Measurements from ENCODE around the gene CAMK1D. TPM values are rescaled to one million over a fixed set of nuclear protein-coding genes. Genes with fewer than 3 reads are reported as not detected.
A peak's percentile ranks its signal among the peaks of the same experiment; 100 is the strongest.

CAMK1D gene
- total RNA-seq, 2 experiments from 2014 or later, result 16.7 to 17.8 TPM

GRCh38 chr10:12675186-12675585, 325.8 kb downstream of the CAMK1D start:
- DNase-seq, result no peak
- Mint-ChIP-seq H3K4me3 (no peak overlapping the region), H3K36me3 (ENCODE audit: low read depth) (peaks cover under 1% of the 10 kb centered on the region), H3K27me3 (no peaks in the 10 kb centered on the region), H3K4me1 (peaks cover 2% of the 10 kb centered on the region), H3K27ac (no peak overlapping the region), H3K9me3 (peaks cover 2% of the 10 kb centered on the region)
- ChIA-PET CTCF (no interaction called here), POLR2A (no interaction called here)

- POLR2A ChIA-PET, result no interaction called here
- no peaks in the 10 kb centered on the region for H3K36me3 Mint-ChIP-seq (ENCODE audit: low read depth)
These were observed 330.3 kb downstream of the CAMK1D start for GRCh38 chr10:12679636-12680035.

GRCh38 chr10:12681252-12681651, 331.9 kb downstream of the CAMK1D start:
- Mint-ChIP-seq H3K4me3 (no peak overlapping the region), H3K27ac (no peak overlapping the region), H3K4me1 (peaks cover 7% of the 10 kb centered on the region), H3K27me3 (no peaks in the 10 kb centered on the region), H3K9me3 (peaks cover 2% of the 10 kb centered on the region), H3K36me3 (ENCODE audit: low read depth) (no peaks in the 10 kb centered on the region)
- DNase-seq, result no peak
- ChIA-PET POLR2A (no interaction called here), CTCF (no interaction called here)

More at GRCh38 chr10:12679636-12680035, 330.3 kb downstream of the CAMK1D start:
- CTCF ChIA-PET, result no interaction called here
- no peak for DNase-seq
- Mint-ChIP-seq H3K4me3 (no peak overlapping the region), H3K4me1 (peaks cover 8% of the 10 kb centered on the region), H3K27me3 (no peaks in the 10 kb centered on the region), H3K27ac (no peak overlapping the region), H3K9me3 (peaks cover 2% of the 10 kb centered on the region)

- Mint-ChIP-seq H3K4me3 (no peak overlapping the region), H3K9me3 (peaks cover 2% of the 10 kb centered on the region), H3K36me3 (ENCODE audit: low read depth) (no peaks in the 10 kb centered on the region), H3K27ac (no peak overlapping the region), H3K4me1 (peaks cover 6% of the 10 kb centered on the region), H3K27me3 (no peaks in the 10 kb centered on the region)
- ChIA-PET POLR2A (no interaction called here), CTCF (no interaction called here)
- no peak for DNase-seq
These were observed 335.4 kb downstream of the CAMK1D start for GRCh38 chr10:12684784-12685183.

GRCh38 chr10:12685261-12686058, 336.1 kb downstream of the CAMK1D start:
- Mint-ChIP-seq H3K27ac (no peak overlapping the region), H3K4me3 (no peak overlapping the region), H3K27me3 (no peaks in the 10 kb centered on the region), H3K36me3 (ENCODE audit: low read depth) (no peaks in the 10 kb centered on the region), H3K4me1 (peaks cover 7% of the 10 kb centered on the region), H3K9me3 (peaks cover 2% of the 10 kb centered on the region)
- DNase-seq, result no peak
- POLR2A ChIA-PET, result no interaction called here
- CTCF ChIA-PET, result no interaction called here

- CTCF ChIA-PET, result no interaction called here
- no peak for DNase-seq
- Mint-ChIP-seq H3K27me3 (no peaks in the 10 kb centered on the region), H3K4me1 (peaks cover 6% of the 10 kb centered on the region), H3K36me3 (ENCODE audit: low read depth) (no peaks in the 10 kb centered on the region), H3K4me3 (no peak overlapping the region), H3K9me3 (peaks cover 2% of the 10 kb centered on the region), H3K27ac (no peak overlapping the region)
- POLR2A ChIA-PET, result no interaction called here
These were observed 338.6 kb downstream of the CAMK1D start for GRCh38 chr10:12687996-12688395.

- no peak overlapping the region for H3K27ac Mint-ChIP-seq
- ChIA-PET CTCF (no interaction called here), POLR2A (no interaction called here)
- peaks cover 6% of the 10 kb centered on the region for H3K4me1 Mint-ChIP-seq
- no peaks in the 10 kb centered on the region for H3K36me3 Mint-ChIP-seq (ENCODE audit: low read depth)
- no peak for DNase-seq
- no peaks in the 10 kb centered on the region for H3K27me3 Mint-ChIP-seq
- H3K9me3 Mint-ChIP-seq, result no peaks in the 10 kb centered on the region
- no peak overlapping the region for H3K4me3 Mint-ChIP-seq
These were observed 340.5 kb downstream of the CAMK1D start for GRCh38 chr10:12689893-12690292.

GRCh38 chr10:12690525-12691126, 341.3 kb downstream of the CAMK1D start:
- Mint-ChIP-seq H3K4me3 (no peak overlapping the region), H3K27me3 (no peaks in the 10 kb centered on the region), H3K27ac (no peak overlapping the region), H3K36me3 (ENCODE audit: low read depth) (no peaks in the 10 kb centered on the region), H3K4me1 (peaks cover 6% of the 10 kb centered on the region), H3K9me3 (peaks cover 3% of the 10 kb centered on the region)
- POLR2A ChIA-PET, result interaction anchor here (0.9 kb wide), 1 partner anchor 19 kb away, joined by 3 read pairs; no protein-coding TSS in a partner anchor
- CTCF ChIA-PET, result no interaction called here
- no peak for DNase-seq

- ChIA-PET POLR2A (no interaction called here), CTCF (no interaction called here)
- peaks cover 6% of the 10 kb centered on the region for H3K4me1 Mint-ChIP-seq
- no peaks in the 10 kb centered on the region for H3K36me3 Mint-ChIP-seq (ENCODE audit: low read depth)
- no peak overlapping the region for H3K4me3 Mint-ChIP-seq
- H3K27ac Mint-ChIP-seq, result no peak overlapping the region
- no peaks in the 10 kb centered on the region for H3K27me3 Mint-ChIP-seq
- no peak for DNase-seq
- peaks cover 3% of the 10 kb centered on the region for H3K9me3 Mint-ChIP-seq
These were observed 342.2 kb downstream of the CAMK1D start for GRCh38 chr10:12691596-12691995.

GRCh38 chr10:12697764-12698163, 348.4 kb downstream of the CAMK1D start:
- peaks cover 23% of the 10 kb centered on the region for H3K9me3 Mint-ChIP-seq
- H3K4me1 Mint-ChIP-seq, result peaks cover 38% of the 10 kb centered on the region
- no peak overlapping the region for H3K27ac Mint-ChIP-seq
- peaks cover 31% of the 10 kb centered on the region for H3K36me3 Mint-ChIP-seq (ENCODE audit: low read depth)
- DNase-seq, result no peak
- no peaks in the 10 kb centered on the region for H3K27me3 Mint-ChIP-seq
- no peak overlapping the region for H3K4me3 Mint-ChIP-seq
- ChIA-PET POLR2A (no interaction called here), CTCF (no interaction called here)

- no peaks in the 10 kb centered on the region for H3K27me3 Mint-ChIP-seq
- ChIA-PET CTCF (interaction anchor here (3.1 kb wide), 1 partner anchor 11 kb away, joined by 24 read pairs; no protein-coding TSS in a partner anchor), POLR2A (interaction anchor here (0.6 to 1.6 kb wide), 2 partner anchors 13 to 37 kb away, joined by 4 to 6 read pairs; no protein-coding TSS in a partner anchor)
- no peak overlapping the region for H3K4me3 Mint-ChIP-seq
- H3K4me1 Mint-ChIP-seq, result peaks cover 46% of the 10 kb centered on the region
- peak; percentile 42 for DNase-seq
- H3K9me3 Mint-ChIP-seq, result peaks cover 23% of the 10 kb centered on the region
- H3K36me3 Mint-ChIP-seq (ENCODE audit: low read depth), result peaks cover 32% of the 10 kb centered on the region
- peak overlapping the region; percentile 86 for H3K27ac Mint-ChIP-seq
These were observed 349.9 kb downstream of the CAMK1D start for GRCh38 chr10:12699258-12699700.

GRCh38 chr10:12699781-12700556, 350.6 kb downstream of the CAMK1D start:
- ChIA-PET POLR2A (interaction anchor here (0.6 to 1.6 kb wide), 2 partner anchors 13 to 37 kb away, joined by 4 to 6 read pairs; no protein-coding TSS in a partner anchor), CTCF (interaction anchor here (3.1 kb wide), 1 partner anchor 10 kb away, joined by 24 read pairs; no protein-coding TSS in a partner anchor)
- no peak for DNase-seq
- Mint-ChIP-seq H3K9me3 (peaks cover 23% of the 10 kb centered on the region), H3K27me3 (no peaks in the 10 kb centered on the region), H3K4me3 (no peak overlapping the region), H3K27ac (peak overlapping the region; percentile 86), H3K4me1 (peaks cover 53% of the 10 kb centered on the region), H3K36me3 (ENCODE audit: low read depth) (peaks cover 37% of the 10 kb centered on the region)

- peak overlapping the region; percentile 86 for H3K27ac Mint-ChIP-seq
- ChIA-PET POLR2A (interaction anchor here (1.6 kb wide), 1 partner anchor 12 kb away, joined by 6 read pairs; no protein-coding TSS in a partner anchor), CTCF (interaction anchor here (3.1 kb wide), 1 partner anchor 10 kb away, joined by 24 read pairs; no protein-coding TSS in a partner anchor)
- no peak overlapping the region for H3K4me3 Mint-ChIP-seq
- peaks cover 37% of the 10 kb centered on the region for H3K36me3 Mint-ChIP-seq (ENCODE audit: low read depth)
- peaks cover 20% of the 10 kb centered on the region for H3K9me3 Mint-ChIP-seq
- no peaks in the 10 kb centered on the region for H3K27me3 Mint-ChIP-seq
- peaks cover 54% of the 10 kb centered on the region for H3K4me1 Mint-ChIP-seq
- no peak for DNase-seq
These were observed 351.2 kb downstream of the CAMK1D start for GRCh38 chr10:12700557-12700874.

All from activated CD4-positive, alpha-beta memory T cell treated with anti-CD3 and anti-CD28 coated beads, Interleukin-2, amount 10 ng/mL, durations not matched to agents 7 days and 5 days (primary cell).